HG02571 (cell line): ENCODE measurements around the gene RAI1.
A peak's percentile ranks its signal among the peaks of the same experiment; 100 is the strongest.
"Not testable (repeated sequence)": the region's sequence is repeated elsewhere in the genome, so short reads cannot be mapped to it uniquely, and the experiment has no call there.

Experiments used
- ATAC-seq: cut with Tn5 transposase; IDR thresholded peaks from one replicate; pipeline ENCODE4 v1.9.1; 2021; ENCODE audit warnings: mild to moderate bottlenecking, moderate library complexity; ENCODE audit not compliant: unreplicated experiment

The RAI1 gene

GRCh38 chr17:17679243-17679642 is 2.0 kb upstream of the RAI1 start:
- ATAC-seq: no peak

DNA sequence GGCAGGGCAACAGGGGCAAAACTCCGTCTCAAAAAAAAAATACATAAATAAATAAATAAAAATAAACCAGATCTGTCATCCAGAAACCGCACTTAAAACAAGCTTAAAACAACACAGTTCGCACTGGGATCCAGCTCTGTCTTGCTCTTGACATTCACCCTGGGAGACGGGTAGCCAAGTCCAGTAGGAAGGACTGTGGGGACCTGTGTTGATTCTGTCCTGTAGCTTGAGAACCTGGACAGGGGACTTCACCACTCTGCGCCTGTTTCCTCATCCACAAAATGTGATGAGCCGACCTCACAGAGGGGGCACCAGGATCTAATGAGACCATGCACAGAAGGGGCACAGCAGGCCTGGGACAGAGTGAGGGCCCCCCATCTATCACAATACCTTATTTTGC is 1.5 kb upstream of the RAI1 start:
- no peak for ATAC-seq

DNA sequence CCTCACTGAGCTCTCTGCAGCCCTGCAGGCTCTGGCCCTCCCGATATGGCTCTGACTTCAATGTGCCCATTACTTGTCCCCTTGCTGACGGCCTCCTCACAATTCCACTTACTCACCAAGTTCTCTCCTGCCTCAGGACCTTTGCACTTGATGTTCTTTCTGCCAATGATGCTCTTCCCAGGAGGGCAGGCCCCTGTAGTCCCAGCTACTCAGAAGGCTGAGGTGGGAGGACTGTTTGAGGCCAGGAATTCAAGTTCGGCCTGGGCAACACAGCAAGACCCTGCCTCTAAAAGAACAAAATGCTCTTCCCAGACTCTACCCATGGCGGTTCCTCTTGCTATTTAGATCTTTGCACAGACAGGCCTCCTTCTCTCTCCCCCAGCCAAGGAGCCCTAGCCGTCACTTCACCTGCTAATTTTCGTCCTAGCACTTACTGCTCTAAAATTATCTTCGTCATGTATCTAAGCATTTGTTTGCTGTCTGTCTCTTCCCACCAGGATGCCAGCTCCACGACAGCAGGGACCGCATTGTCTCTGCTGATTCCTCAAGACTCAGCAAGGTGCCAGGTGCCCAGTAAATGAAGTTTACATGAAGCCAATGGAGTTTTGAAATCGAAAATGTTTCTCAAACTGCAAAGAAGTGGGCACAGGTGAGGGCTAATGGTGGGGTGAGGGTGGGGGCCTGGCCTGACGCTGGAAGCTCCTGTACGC is 626 bp upstream of the RAI1 start:
- ATAC-seq: no peak

DNA sequence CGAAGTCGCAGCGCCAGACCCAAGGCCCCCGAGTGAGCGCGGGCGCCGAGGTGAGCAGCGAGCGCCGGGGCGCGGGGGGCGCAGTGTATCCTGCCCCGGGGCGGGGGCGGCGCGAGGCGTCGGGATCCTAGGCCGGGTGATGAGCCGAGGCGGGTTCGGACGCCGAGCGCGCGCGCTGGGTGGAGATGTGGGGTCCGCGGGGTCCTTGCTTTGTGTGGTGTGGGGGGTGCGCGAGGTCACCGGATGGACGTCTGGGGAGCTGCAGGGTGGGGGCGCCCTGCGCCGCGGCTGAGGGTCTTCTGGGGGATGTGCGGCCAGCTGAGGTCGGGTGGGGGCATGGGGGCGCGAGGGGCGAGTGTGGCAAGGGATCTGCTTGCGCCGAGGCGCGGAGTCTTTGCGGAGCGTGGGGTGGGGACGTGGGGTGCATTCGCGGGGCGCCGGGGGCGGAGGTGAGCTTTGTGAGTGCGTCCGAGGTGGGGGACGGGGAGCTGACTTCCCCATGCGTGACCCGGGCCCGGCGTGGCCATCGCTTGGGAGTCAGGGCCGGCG is 560 bp downstream of the RAI1 start:
- ATAC-seq: peak; percentile 8

DNA sequence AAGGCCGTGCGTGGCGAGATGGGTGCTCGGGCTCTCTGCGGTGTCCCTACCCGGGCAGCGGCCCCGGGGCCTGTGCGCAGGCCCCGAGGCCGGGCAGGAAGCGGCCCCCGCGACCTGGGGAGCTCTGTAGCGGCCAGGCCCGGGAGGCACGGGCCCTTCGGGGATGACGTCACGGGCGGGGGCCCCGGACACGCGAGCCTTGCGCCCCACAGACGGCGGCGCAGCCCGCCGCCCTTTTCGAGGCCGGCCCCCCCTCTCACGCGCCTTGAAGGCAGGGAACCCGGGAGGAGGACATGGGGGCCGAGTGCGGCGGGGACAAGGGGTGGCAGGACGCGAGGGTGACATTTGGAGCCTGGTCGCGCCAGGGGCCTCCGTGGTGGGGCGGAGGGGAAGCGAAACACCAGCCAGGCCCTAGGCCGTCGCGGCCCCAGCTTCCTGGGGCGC is 1.1 kb downstream of the RAI1 start:
- ATAC-seq: peak; percentile 40

- peak; percentile 30 for ATAC-seq
Measured at GRCh38 chr17:17682737-17683680, 1.8 kb downstream of the RAI1 start.

DNA sequence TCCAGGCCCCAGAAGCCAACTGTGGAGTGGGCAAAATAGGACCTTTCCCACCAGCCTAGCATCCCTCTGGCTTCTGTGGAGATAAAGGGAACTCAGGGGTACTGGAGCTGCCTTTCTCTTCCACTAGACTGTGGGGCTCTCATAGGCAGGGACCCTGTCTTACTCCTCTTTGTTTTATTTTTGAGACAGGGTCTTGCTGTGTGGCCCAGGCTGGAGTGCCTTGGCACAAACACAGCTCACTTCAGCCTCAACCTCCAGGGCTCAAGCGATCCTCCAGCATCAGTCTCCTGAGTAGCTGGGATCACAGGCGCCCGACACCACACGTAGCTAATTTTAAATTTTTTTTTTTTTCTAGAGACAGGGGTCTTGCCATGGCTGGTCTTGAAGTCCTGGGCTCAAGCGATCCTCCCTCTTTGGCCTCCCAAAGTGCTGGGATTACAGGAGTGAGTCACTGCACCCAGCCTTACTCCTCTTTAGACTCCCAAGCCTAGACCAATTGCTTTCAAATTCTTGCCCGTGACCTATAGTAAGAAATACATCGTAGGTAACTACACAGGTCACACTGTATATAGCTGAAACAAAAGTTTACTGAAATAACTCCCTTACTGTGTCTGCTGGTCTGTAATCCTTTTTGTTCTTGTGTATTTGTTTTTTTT is 2.6 kb downstream of the RAI1 start:
- no peak for ATAC-seq

DNA sequence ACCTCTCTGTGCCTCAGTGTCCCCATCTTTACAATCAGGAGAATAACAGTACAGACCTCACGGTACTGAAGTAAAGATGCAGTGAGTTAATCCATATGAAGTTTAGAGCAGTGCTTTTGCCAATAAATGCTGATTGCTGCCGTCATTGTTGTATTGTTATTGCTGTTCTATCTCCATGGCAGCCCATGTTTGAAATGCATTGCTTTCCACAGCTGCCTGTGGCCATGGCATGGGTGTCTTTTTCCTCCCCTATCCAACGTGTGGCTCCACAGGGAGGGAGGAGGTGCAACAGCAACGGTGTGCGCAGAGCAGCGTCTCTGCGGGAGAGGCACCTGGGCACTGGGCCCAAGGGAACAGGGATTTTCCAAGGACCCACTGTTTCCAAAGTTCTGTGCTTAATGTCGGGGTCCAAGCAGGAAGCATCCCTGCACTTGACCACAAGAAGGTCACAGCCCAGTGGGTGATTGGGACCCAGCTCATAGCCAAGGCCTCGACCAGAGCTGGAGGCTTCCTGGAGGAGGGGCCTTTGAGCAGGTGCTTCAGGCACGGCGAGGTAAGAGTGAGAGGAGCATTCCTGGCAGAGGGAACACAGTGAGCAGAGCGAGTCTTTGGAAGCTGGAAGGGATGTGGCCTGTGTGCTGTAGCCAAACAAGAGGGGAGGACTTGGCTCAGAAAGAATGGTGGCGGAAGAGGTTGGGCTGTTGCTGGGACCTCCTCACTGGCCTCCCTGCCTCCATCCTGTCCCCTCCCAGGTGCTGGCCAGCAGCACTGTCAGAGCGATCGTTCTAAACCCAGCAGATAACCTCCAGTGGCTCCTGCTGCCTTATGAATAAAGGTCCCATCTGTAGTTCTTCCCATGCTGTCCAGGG is 3.9 kb downstream of the RAI1 start:
- ATAC-seq: no peak

- no peak for ATAC-seq
Measured at GRCh38 chr17:17685775-17686291, 4.6 kb downstream of the RAI1 start.

GRCh38 chr17:17689312-17689711 is 8.1 kb downstream of the RAI1 start:
- ATAC-seq: no peak

DNA sequence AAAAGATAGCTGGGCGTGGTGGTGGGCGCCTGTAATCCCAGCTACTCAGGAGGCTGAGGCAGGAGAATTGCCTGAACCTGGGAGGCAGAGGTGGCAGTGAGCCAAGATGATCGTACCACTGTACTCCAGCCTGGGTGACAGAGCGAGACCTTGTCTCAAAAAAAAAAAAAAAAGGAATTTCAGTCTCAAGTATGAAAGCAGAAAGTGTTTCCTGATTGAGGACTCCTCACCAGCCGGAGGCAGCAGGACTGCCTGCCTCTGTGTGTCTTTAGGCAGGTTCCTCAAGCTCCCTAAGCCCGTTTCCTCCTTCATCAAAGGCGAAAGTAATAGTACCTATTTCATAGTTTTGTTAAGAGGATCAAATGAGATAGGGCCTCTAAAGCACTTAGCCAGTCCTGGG is 9.0 kb downstream of the RAI1 start:
- ATAC-seq: not testable (repeated sequence)

DNA sequence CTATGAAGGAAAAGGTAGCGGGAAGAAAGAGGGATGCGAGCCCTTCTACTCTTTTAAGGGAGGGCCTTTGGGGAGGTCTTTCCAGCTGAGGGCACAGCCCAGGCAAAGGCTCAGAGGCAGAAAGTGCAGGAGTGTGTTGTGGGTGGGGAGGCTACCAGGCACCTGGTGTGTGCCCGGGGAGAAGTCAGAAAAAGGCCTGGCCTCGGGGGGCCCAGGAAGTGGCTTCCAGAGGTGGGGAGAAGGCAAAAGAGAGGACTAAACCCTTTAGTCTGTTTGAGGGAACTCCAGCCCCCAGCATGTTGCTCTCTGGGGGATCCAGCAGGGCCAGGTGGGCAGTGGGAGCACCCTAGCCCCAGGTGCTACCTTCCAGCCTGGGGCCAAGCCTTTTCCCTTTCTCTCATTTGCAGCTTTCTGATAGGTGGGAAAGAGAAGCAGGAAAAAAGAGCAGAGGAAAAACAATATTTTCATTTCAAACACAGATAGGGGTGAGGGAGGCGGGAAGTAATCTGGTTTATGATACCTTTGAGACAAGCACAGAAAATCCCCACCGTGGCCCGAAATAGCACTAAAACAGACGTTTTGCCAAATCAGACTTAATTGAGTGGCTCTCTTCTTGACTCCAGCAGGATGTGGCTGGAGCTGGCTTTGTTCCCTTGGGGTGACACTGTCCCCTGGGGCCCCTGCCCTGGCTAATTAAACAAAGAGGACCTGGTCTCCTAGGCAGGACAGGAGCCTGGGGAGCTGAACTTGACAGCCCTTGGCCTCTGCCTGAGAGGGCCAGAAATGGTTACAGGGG is 10.4 kb downstream of the RAI1 start:
- ATAC-seq: no peak

GRCh38 chr17:17692353-17693252 is 11.3 kb downstream of the RAI1 start:
- no peak for ATAC-seq

GRCh38 chr17:17693253-17694168 is 12.3 kb downstream of the RAI1 start:
- no peak for ATAC-seq

DNA sequence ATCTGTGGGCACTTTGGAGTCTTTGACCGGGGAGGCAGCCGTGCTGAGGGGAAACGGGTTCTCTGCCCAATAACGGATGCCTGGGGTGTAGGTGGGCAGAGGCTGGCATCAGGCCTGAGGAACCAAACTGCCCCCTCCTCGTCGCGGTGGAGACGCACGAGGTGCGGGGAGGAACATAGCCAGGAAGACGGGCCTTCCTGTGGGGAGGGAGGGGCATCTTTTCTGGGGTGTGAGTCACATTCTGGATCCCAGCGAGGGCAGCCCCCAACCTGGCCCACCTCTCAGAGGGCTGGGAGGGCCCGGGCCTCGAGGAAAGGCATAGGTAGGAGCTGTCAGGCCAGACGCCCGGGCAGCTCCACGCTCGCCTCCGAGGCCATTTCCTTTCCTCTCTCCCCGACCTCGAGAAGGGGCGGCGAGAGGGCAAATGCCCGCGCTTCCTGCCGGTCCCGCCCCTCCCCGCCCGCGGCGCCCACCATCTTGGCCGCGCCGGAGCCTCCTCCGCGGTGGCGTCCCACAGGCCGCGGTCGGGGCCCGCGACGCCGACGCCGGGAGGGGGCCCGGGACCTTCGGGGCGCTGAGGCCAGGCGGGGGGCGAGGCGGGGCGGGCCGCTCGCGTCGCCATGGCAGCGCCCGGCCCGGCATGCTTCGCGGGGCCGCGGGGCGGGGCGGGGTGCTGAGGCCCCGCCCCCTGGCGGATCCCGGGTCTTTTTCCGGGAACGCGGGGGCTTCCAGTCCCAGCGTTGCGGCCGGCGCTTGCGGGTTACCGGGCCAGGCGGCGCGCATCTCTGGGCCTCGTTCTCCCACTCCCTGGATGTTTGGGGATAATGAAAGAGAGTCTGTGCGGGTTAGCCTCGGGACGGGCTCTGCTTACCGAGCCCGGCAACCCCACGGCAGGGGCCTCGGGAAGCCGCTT is 13.2 kb downstream of the RAI1 start:
- peak; percentile 55 for ATAC-seq

DNA sequence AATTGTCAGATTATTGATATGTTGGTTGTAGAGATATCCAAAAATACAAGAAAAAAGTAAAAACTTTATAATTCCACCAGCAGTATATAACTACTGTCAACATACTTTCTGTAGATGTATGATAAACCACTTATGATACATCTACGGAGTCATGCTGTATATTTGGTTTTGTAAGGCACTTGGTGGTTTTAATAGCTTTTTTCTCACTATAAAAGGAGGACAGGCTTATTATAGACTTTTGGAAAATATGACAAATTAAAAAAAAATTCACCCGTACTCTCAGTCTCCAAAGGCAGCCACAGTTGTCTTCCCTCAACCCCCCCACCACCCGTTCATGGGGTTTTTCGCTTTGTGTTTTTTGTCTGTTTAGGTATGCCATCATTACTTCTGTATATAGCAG is 14.8 kb downstream of the RAI1 start:
- no peak for ATAC-seq
